Measurements from ENCODE around the gene CBX7.

GRCh38 chr22:39152511-39153219 lies at the start of gene CBX7:
- peak; percentile 33; the same call in 1 of the 2 replicates for TF ChIP-seq CREB1 (IDR thresholded peaks at IDR 0.05)
- no peak; the same call in 1 of the 2 replicates for TF ChIP-seq GABPA (IDR thresholded peaks at IDR 0.05; ENCODE audit: borderline replicate concordance, insufficient read depth, low read length)
